AG09309 (cell line): ENCODE data around the gene FCRL2.

Experiments
- DNase-seq: peaks from one replicate; pipeline ENCODE4 v3.0.0-alpha.2; 2010; ENCODE audit warnings: low read depth
- H3K4me3 ChIP-seq: 2 replicates; pipeline ENCODE4 v1.5.1; 2011; ENCODE audit warnings: mild to moderate bottlenecking, low read depth, low read length, moderate library complexity; ENCODE audit not compliant: control insufficient read depth
- TF ChIP-seq, protein P1 (sequence below): IDR thresholded peaks from 2 replicates; pipeline ENCODE4 v1.5.1; 2011; ENCODE audit warnings: mild to moderate bottlenecking, low read depth, low read length, inconsistent platforms; ENCODE audit not compliant: insufficient read depth, control insufficient read depth; ENCODE audit errors: missing control alignments

Gene FCRL2

GRCh38 chr1:157697781-157698569, 79.0 kb downstream of the FCRL2 start:
- DNase-seq = no peak
- H3K4me3 ChIP-seq = no peak overlapping the region
- TF ChIP-seq, protein P1, sequence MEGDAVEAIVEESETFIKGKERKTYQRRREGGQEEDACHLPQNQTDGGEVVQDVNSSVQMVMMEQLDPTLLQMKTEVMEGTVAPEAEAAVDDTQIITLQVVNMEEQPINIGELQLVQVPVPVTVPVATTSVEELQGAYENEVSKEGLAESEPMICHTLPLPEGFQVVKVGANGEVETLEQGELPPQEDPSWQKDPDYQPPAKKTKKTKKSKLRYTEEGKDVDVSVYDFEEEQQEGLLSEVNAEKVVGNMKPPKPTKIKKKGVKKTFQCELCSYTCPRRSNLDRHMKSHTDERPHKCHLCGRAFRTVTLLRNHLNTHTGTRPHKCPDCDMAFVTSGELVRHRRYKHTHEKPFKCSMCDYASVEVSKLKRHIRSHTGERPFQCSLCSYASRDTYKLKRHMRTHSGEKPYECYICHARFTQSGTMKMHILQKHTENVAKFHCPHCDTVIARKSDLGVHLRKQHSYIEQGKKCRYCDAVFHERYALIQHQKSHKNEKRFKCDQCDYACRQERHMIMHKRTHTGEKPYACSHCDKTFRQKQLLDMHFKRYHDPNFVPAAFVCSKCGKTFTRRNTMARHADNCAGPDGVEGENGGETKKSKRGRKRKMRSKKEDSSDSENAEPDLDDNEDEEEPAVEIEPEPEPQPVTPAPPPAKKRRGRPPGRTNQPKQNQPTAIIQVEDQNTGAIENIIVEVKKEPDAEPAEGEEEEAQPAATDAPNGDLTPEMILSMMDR = no peak

DNA sequence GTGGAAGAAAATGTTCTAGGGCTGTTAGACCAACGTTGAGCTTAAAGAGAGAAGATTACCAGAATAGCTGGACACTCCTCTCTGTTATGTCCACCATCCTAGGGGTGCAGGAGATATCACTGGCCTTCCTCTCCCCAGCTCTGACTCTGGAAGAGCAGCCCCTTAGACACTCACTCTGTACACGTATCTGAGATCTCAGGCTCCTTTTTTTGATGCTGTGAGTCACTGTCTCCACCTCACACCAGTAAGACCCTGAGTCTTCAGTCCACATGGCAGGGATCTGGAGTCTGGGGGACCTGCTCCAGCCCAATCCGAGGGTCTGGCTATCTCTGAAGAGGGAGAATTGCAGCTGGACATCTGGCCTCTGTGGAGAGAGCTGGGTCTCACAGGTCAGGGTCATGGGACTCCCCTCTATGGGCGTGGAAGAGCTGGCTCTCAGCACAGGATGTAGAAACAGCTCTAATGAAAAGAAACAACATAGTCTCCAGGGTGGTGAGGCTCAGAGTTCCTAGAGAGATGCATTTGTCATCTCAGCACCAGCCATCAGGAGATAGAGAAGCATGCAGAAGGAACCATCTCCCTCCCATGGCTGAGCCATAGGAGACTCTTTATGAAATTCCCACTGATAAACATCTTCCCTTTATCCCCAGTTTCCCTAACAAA, 79.8 kb downstream of the FCRL2 start:
- TF ChIP-seq, protein P1 = no peak
- DNase-seq = no peak
- no peak overlapping the region for H3K4me3 ChIP-seq
